WTC11 (cell line): Measurements from ENCODE around the gene SNX21. TPM values are rescaled to one million over a fixed set of nuclear protein-coding genes. Genes with fewer than 3 reads are reported as not detected.

ENCODE experiments used
- ATAC-seq: fragments of 200-7000 bp; cut with Tn5 transposase; 2 replicates; pipeline ENCODE4 v1.10.0; 2021; ENCODE audit warnings: mild to moderate bottlenecking, moderate library complexity
- CTCF ChIA-PET: fragments of 300-600 bp; sonication (Branson Sonifier 250); formaldehyde crosslinking; loops from one replicate; lab custom pipeline; 2021; ENCODE audit warnings: antibody characterized with exemption; lab: Charles Lee
- POLR2A ChIA-PET: fragments of 350-600 bp; sonication (Branson Sonifier 250); formaldehyde crosslinking; loops from one replicate; lab custom pipeline; 2021; ENCODE audit warnings: antibody characterized with exemption; lab: Charles Lee
- DNase-seq: peaks from one replicate; pipeline ENCODE4 v3.0.0; 2021; ENCODE audit warnings: low spot score
- H3K27ac Mint-ChIP-seq: 2 replicates; pipeline ENCODE4 v1.8.0; 2021; ENCODE audit warnings: mixed read lengths
- H3K27me3 Mint-ChIP-seq: 2 replicates; pipeline ENCODE4 v1.8.0; 2021; ENCODE audit warnings: low read depth, mild to moderate bottlenecking, moderate library complexity, mixed read lengths
- H3K36me3 Mint-ChIP-seq: 2 replicates; pipeline ENCODE4 v1.8.0; 2021; ENCODE audit warnings: mixed read lengths
- H3K4me1 Mint-ChIP-seq: 2 replicates; pipeline ENCODE4 v1.8.0; 2022; ENCODE audit warnings: mixed read lengths
- H3K4me3 Mint-ChIP-seq: 2 replicates; pipeline ENCODE4 v1.8.0; 2021; ENCODE audit warnings: mild to moderate bottlenecking, moderate library complexity, mixed read lengths
- H3K9me3 Mint-ChIP-seq: 2 replicates; pipeline ENCODE4 v1.8.0; 2021; ENCODE audit warnings: mixed read lengths
- CDX4 ChIP-seq: fragments of 250-450 bp; sonication (Bioruptor Pico); IDR thresholded peaks from 2 replicates; pipeline ENCODE4 v1.9.0; 2021; ENCODE audit warnings: moderate library complexity, mild to moderate bottlenecking, inconsistent platforms, borderline replicate concordance
- CREB1 ChIP-seq: sonication (generic); formaldehyde crosslinking; IDR thresholded peaks from 2 replicates; pipeline ENCODE4 v1.8.0; 2023; ENCODE audit warnings: mild to moderate bottlenecking, missing genetic modification reagents
- CREM ChIP-seq: sonication (generic); formaldehyde crosslinking; IDR thresholded peaks from 2 replicates; pipeline ENCODE4 v1.8.1; 2022; ENCODE audit warnings: mild to moderate bottlenecking, missing genetic modification reagents, moderate library complexity
- E2F4 ChIP-seq: sonication (generic); formaldehyde crosslinking; IDR thresholded peaks from 2 replicates; pipeline ENCODE4 v1.8.1; 2022; ENCODE audit warnings: low read depth, mild to moderate bottlenecking, moderate library complexity, missing genetic modification reagents, borderline replicate concordance
- IRF2 ChIP-seq: sonication (generic); formaldehyde crosslinking; IDR thresholded peaks from 2 replicates; pipeline ENCODE4 v1.8.0; 2022; ENCODE audit warnings: low read depth, missing genetic modification reagents, borderline replicate concordance
- JAZF1 ChIP-seq: fragments of 250-450 bp; sonication (Bioruptor Pico); IDR thresholded peaks from 2 replicates; pipeline ENCODE4 v1.9.0; 2021; ENCODE audit warnings: moderate library complexity, mild to moderate bottlenecking, inconsistent platforms
- KAT7 ChIP-seq: sonication (generic); formaldehyde crosslinking; IDR thresholded peaks from 2 replicates; pipeline ENCODE4 v1.8.1; 2023; ENCODE audit warnings: missing genetic modification reagents, mild to moderate bottlenecking, borderline replicate concordance
- MXD4 ChIP-seq: fragments of 250-450 bp; sonication (Bioruptor Pico); IDR thresholded peaks from 2 replicates; pipeline ENCODE4 v1.8.0; 2021; ENCODE audit warnings: mild to moderate bottlenecking, moderate library complexity, borderline replicate concordance
- NFATC4 ChIP-seq: fragments of 250-450 bp; sonication (Bioruptor Pico); IDR thresholded peaks from 2 replicates; pipeline ENCODE4 v1.9.0; 2021; ENCODE audit warnings: mild to moderate bottlenecking
- NR1H2 ChIP-seq: sonication (generic); formaldehyde crosslinking; IDR thresholded peaks from 2 replicates; pipeline ENCODE4 v1.9.0; 2021; ENCODE audit warnings: mild to moderate bottlenecking, moderate library complexity, missing genetic modification reagents
- PRRX2 ChIP-seq: fragments of 250-450 bp; sonication (Bioruptor Pico); IDR thresholded peaks from 2 replicates; pipeline ENCODE4 v1.8.0; 2021; ENCODE audit warnings: mild to moderate bottlenecking
- RELA ChIP-seq: sonication (generic); formaldehyde crosslinking; IDR thresholded peaks from 2 replicates; pipeline ENCODE4 v1.8.1; 2022; ENCODE audit warnings: missing genetic modification reagents, mild to moderate bottlenecking, borderline replicate concordance
- RORB ChIP-seq: fragments of 250-450 bp; sonication (Bioruptor Pico); IDR thresholded peaks from 2 replicates; pipeline ENCODE4 v1.9.0; 2021; ENCODE audit warnings: mild to moderate bottlenecking
- SMAD4 ChIP-seq: sonication (generic); formaldehyde crosslinking; IDR thresholded peaks from 2 replicates; pipeline ENCODE4 v1.8.0; 2022; ENCODE audit warnings: mild to moderate bottlenecking, missing genetic modification reagents
- SOX15 ChIP-seq: fragments of 250-450 bp; sonication (Bioruptor Pico); IDR thresholded peaks from 2 replicates; pipeline ENCODE4 v1.9.0; 2021; ENCODE audit warnings: mild to moderate bottlenecking
- SP1 ChIP-seq: sonication (generic); formaldehyde crosslinking; conservative IDR thresholded peaks from 2 replicates; pipeline ENCODE4 v1.8.1; 2022; ENCODE audit warnings: missing genetic modification reagents
- TCF7 ChIP-seq: sonication (generic); formaldehyde crosslinking; IDR thresholded peaks from 2 replicates; pipeline ENCODE4 v1.8.0; 2022; ENCODE audit warnings: mild to moderate bottlenecking, low read depth, missing genetic modification reagents, moderate library complexity
- TEAD1 ChIP-seq: sonication (generic); formaldehyde crosslinking; IDR thresholded peaks from 2 replicates; pipeline ENCODE4 v1.8.0; 2022; ENCODE audit warnings: mild to moderate bottlenecking, missing genetic modification reagents
- ZNF121 ChIP-seq: sonication (generic); formaldehyde crosslinking; IDR thresholded peaks from 2 replicates; pipeline ENCODE4 v1.8.0; 2023; ENCODE audit warnings: missing genetic modification reagents
- ZNF138 ChIP-seq: sonication (generic); formaldehyde crosslinking; conservative IDR thresholded peaks from 2 replicates; pipeline ENCODE4 v1.8.1; 2022; ENCODE audit warnings: mild to moderate bottlenecking, moderate library complexity, missing genetic modification reagents
- ZNF281 ChIP-seq: sonication (generic); formaldehyde crosslinking; IDR thresholded peaks from 2 replicates; pipeline ENCODE4 v1.8.0; 2023; ENCODE audit warnings: mild to moderate bottlenecking, missing genetic modification reagents
- total RNA-seq: library from RNA; stranded (reverse); gene quantifications from 3 replicates; pipeline ENCODE4 v1.2.3, GENCODE V29; 2021

The SNX21 gene
- total RNA-seq, 1 experiment from 2014 or later, result 17.9 TPM

- TF ChIP-seq TEAD1 (CRISPR knock-in tag) (no peak), CDX4 (CRISPR knock-in tag) (no peak), SMAD4 (CRISPR knock-in tag) (no peak), TCF7 (CRISPR knock-in tag) (no peak)
Measured at GRCh38 chr20:45819466-45819865, 14.1 kb upstream of the SNX21 start (continued).

GRCh38 chr20:45821947-45822346, 11.7 kb upstream of the SNX21 start:
- no peak for TF ChIP-seq JAZF1
- TF ChIP-seq IRF2 (CRISPR knock-in tag), result no peak
- TF ChIP-seq RORB, result no peak
- TF ChIP-seq TCF7 (CRISPR knock-in tag), result no peak
- no peak for TF ChIP-seq SP1 (CRISPR knock-in tag)
- TF ChIP-seq CREM, result no peak
- no peak for TF ChIP-seq ZNF281 (CRISPR knock-in tag)
- TF ChIP-seq NR1H2 (CRISPR knock-in tag), result no peak
- TF ChIP-seq E2F4 (CRISPR knock-in tag), result no peak
- no peak for TF ChIP-seq PRRX2 (CRISPR knock-in tag)
- TF ChIP-seq ZNF138 (CRISPR knock-in tag), result no peak
- no peak for TF ChIP-seq SOX15
- no peak for TF ChIP-seq MXD4
- no peak for TF ChIP-seq CREB1 (CRISPR knock-in tag)
- no peak for TF ChIP-seq TEAD1 (CRISPR knock-in tag)
- no peak for TF ChIP-seq RELA (CRISPR knock-in tag)
- no peak for TF ChIP-seq NFATC4 (CRISPR knock-in tag)
- no peak for TF ChIP-seq ZNF121
- Mint-ChIP-seq H3K4me1 (peaks cover 25% of the 10 kb centered on the region), H3K36me3 (peaks cover 5% of the 10 kb centered on the region), H3K27ac (no peak overlapping the region), H3K27me3 (peaks cover 23% of the 10 kb centered on the region), H3K9me3 (no peaks in the 10 kb centered on the region), H3K4me3 (no peak overlapping the region)
- POLR2A ChIA-PET, result no interaction called here
- DNase-seq (no peak), ATAC-seq (no peak)
- CTCF ChIA-PET, result interaction anchor here (1.0 to 3.3 kb wide), 4 partner anchors 19 to 68 kb away, joined by 3 to 17 read pairs (median 10); no protein-coding TSS in a partner anchor

GRCh38 chr20:45822857-45823256, 10.7 kb upstream of the SNX21 start:
- TF ChIP-seq KAT7 (CRISPR knock-in tag), result no peak
- POLR2A ChIA-PET, result interaction anchor here (1.6 kb wide), 1 partner anchor 68 kb away, joined by 10 read pairs; the partner anchor contains the start of genes CTSA and NEURL2
- Mint-ChIP-seq H3K27me3 (peaks cover 23% of the 10 kb centered on the region), H3K9me3 (no peaks in the 10 kb centered on the region), H3K4me3 (no peak overlapping the region), H3K36me3 (no peaks in the 10 kb centered on the region), H3K4me1 (peaks cover 26% of the 10 kb centered on the region), H3K27ac (no peak overlapping the region)
- no peak for DNase-seq
- CTCF ChIA-PET, result interaction anchor here (1.6 to 3.3 kb wide), 3 partner anchors 18 to 58 kb away, joined by 6 to 17 read pairs (median 15); no protein-coding TSS in a partner anchor
- ATAC-seq, result no peak
